Uterus (tissue), 2 donors: Measurements from ENCODE around the gene CLASRP.

Experiments used
- POLR2A ChIP-seq, 2 donors: fragments of 450-650 bp; IDR thresholded peaks; one replicate each; pipeline ENCODE4 v1.6.1; 2016; ENCODE audit warnings: antibody characterized with exemption in 2 of 2, mild to moderate bottlenecking in 1 of 2, moderate library complexity in 1 of 2
- TF ChIP-seq, protein P1 (sequence below), 4 experiments: fragments of 200-600 bp in 2 of 4; fragments of 450-650 bp in 2 of 4; sonication (generic) in 2 of 4; IDR thresholded peaks; one replicate each; pipeline ENCODE4 v1.5.1; 2016 to 2019; ENCODE audit warnings: antibody characterized with exemption in 4 of 4, mild to moderate bottlenecking in 2 of 4, moderate library complexity in 1 of 4

DNA sequence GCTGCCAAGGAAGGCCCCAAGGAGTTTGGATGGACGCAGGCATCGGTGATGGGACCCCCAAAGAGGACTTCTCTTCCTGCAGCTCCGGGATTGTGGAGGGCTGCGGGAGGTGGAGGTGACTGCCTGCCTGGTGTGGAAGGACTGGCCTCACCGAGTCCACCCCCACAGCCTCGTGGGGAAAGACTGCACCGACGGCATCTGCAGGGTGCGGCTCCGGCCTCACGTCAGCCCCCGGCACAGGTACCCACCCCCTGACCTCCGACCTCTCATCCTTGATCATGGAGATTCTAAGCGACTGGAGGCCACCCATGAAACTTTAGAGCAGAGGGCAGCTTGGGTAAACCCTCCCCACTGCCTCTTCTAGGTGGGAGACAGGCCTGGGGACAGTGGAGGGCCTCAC, 16.9 kb upstream of the CLASRP start:
- TF ChIP-seq, protein P1, sequence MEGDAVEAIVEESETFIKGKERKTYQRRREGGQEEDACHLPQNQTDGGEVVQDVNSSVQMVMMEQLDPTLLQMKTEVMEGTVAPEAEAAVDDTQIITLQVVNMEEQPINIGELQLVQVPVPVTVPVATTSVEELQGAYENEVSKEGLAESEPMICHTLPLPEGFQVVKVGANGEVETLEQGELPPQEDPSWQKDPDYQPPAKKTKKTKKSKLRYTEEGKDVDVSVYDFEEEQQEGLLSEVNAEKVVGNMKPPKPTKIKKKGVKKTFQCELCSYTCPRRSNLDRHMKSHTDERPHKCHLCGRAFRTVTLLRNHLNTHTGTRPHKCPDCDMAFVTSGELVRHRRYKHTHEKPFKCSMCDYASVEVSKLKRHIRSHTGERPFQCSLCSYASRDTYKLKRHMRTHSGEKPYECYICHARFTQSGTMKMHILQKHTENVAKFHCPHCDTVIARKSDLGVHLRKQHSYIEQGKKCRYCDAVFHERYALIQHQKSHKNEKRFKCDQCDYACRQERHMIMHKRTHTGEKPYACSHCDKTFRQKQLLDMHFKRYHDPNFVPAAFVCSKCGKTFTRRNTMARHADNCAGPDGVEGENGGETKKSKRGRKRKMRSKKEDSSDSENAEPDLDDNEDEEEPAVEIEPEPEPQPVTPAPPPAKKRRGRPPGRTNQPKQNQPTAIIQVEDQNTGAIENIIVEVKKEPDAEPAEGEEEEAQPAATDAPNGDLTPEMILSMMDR (IDR thresholded peaks at IDR 0.05) = no peak
- no peak for TF ChIP-seq POLR2A (IDR thresholded peaks at IDR 0.05)
